Measurements from ENCODE around the gene NRARP.
"Not testable (repeated sequence)": the region's sequence is repeated elsewhere in the genome, so short reads cannot be mapped to it uniquely, and the experiment has no call there.

DNA sequence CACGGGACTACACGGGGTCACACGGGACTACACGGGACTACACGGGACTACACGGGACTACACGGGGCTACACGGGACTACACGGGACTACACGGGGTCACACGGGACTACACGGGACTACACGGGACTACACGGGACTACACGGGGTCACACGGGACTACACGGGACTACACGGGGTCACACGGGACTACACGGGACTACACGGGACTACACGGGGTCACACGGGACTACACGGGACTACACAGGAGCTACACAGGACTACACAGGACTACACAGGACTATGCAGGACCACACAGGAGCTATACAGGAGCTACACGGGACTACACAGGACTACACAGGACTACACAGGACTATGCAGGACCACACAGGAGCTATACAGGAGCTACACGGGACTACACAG is 27.5 kb upstream of the NRARP start:
- TF ChIP-seq, protein P1, sequence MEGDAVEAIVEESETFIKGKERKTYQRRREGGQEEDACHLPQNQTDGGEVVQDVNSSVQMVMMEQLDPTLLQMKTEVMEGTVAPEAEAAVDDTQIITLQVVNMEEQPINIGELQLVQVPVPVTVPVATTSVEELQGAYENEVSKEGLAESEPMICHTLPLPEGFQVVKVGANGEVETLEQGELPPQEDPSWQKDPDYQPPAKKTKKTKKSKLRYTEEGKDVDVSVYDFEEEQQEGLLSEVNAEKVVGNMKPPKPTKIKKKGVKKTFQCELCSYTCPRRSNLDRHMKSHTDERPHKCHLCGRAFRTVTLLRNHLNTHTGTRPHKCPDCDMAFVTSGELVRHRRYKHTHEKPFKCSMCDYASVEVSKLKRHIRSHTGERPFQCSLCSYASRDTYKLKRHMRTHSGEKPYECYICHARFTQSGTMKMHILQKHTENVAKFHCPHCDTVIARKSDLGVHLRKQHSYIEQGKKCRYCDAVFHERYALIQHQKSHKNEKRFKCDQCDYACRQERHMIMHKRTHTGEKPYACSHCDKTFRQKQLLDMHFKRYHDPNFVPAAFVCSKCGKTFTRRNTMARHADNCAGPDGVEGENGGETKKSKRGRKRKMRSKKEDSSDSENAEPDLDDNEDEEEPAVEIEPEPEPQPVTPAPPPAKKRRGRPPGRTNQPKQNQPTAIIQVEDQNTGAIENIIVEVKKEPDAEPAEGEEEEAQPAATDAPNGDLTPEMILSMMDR (conservative IDR thresholded peaks at IDR 0.05; ENCODE audit: low read depth in 2 of 2), result not testable (repeated sequence)
- not testable (repeated sequence) for TF ChIP-seq ZNF331 (CRISPR knock-in tag; IDR thresholded peaks at IDR 0.05; ENCODE audit: low read depth); CREB1 (CRISPR knock-in tag; IDR thresholded peaks at IDR 0.05; ENCODE audit: low read depth); EZH2 (IDR thresholded peaks at IDR 0.05; ENCODE audit: low read depth, unreplicated experiment); POLR2AphosphoS5 (IDR thresholded peaks at IDR 0.05; ENCODE audit: low read depth)
